HG03039 (cell line): ENCODE results near the gene NCBP1.
A peak's percentile ranks its signal among the peaks of the same experiment; 100 is the strongest.
"Not testable (repeated sequence)": the region's sequence is repeated elsewhere in the genome, so short reads cannot be mapped to it uniquely, and the experiment has no call there.

Experiments used
- ATAC-seq: cut with Tn5 transposase; IDR thresholded peaks from one replicate; pipeline ENCODE4 v1.9.1; 2021; ENCODE audit warnings: mild to moderate bottlenecking, moderate library complexity; ENCODE audit not compliant: unreplicated experiment

The NCBP1 gene

DNA sequence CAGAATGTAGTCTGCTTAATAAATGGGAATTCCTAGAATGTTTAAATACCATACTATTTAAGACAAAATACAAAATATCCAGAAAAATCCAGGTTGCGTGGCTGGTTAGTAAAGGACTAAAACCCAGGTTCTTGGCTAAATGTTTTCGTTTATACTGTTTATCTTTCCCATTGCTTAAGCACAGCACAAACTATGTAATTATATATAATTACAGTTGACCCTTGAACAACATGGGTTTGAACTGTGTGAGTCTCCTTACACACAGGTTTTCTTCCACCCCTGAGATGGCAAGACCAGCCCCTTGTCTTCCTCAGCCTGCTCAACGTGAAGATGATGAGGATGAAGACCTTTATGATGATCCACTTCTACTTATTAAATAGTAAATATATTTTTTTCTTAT is 38.8 kb downstream of the NCBP1 start:
- no peak for ATAC-seq

DNA sequence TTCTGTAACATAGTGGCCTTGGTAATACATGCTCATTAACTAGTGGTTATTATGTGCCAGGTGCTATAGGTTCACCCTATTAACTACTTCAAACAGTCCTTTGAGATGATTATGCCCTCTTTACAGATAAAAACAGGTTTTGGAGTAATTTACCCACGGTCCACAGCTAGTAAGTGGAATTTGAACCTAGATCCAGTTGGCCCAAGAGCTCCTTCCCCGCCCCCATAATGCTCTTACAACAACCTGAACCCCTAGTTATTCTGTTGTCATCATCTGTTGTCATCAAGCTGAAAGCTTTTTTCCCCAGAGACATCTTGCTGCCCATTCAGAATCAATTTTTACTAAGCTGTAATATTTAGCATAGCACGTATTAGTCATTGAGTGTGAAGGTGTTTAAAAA is 40.3 kb downstream of the NCBP1 start:
- no peak for ATAC-seq

DNA sequence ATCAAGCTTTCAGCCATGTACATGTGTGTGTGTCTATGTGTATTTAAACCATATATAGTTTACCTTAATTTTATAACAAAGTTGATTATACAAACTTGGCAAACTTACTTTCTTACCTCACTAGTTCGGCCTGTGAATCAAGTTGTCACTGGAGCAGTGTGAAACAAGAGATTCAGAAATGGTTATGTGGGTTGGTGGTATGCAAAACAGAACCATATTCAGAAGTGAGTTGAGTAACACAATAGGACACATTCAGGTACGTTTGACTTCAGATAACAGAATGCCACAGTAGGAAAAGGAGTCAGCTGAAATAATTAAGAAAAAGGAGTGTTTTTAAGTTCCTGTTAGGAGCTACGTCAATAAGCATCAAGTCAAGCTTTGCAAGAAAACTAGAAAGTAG is 42.0 kb downstream of the NCBP1 start:
- ATAC-seq, result peak; percentile 70

DNA sequence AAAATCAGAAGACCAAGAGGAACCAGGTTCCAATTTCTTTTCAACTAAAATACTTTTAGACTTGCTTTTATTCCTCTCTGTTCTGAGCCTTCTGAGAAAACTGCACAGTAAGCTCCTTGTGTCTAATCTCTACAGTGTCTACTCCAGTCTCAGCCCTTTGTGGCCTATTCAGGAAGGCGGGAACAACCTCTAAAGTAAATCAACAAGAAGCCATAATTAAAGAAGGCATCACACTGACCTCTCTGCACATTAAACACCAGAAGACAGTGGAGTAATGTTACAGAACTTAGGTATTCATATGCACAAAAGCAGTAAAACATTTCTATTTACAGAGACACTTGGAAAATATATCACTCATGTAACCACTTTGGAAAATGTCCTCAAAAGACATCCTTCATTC is 48.6 kb downstream of the NCBP1 start:
- no peak for ATAC-seq

DNA sequence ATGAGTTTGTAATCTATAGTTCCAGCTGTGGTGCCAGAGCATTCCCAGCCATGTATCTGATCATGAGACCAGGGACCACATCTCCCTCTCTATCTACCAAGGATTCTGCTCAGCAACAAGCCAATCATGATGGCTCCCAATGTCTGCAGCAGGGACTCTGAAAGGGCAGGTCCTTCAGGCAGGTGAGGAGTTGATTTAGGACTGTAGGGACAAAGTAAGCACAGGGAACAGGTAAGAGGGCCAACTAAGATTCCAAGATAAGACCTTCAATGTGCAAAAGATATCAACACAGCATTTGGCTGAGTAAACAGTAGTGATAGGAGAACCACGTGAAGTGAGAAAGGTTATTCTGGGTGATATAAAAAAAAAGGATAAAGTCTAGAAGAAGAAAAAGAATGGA is 55.0 kb downstream of the NCBP1 start:
- ATAC-seq, result no peak

DNA sequence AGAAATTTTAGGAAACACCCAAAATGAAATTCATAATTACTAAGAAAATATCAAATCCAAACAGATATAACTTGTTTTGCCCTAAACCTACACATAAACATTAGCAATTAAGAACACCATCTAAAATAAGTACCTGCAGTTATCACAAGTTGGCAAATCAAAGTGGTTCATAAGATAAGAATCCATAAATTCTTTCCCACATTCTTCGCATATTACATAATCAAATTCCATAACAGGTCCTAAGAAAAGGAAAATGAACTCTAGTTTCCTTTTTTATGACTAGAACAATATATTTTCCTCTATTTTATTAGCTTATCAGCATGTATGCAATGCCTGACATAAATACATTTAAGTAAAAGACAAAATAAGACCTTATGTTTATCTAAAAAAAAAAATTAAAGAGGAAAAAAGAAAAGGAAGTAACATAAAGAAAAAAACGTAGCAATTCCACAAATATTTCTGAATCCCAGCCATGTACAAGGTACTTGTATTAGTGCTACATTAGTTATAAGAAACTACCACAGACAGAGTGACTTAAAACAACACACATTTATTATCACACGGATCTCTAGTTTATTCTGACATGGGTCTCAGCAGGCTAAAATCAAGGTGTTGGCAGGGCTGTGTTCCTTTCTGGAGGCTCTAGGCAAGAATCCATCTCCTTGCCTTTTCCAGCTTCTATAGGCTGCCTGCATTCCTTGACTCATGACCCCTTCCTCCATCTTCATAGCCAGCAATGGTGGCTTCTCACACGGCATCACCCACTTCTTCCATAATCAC is 56.0 kb downstream of the NCBP1 start:
- ATAC-seq, result no peak

DNA sequence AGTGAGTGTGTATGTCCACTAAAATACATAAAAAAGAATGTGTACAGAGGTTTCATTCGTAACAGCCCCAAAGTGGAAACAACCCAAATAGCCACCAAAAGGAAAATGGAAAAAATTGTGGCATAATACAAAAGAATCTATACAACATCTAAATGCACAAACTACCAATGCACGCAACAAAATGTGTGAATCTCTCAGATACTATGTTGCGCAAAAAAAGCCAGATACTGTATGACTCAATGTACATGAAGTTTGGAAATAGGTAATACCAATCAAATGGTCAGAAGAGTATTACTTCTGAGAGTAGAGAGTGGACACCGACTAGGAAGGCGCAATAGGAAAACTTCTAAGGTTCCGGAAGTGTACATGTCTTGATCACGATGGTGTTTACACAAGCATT is 61.1 kb downstream of the NCBP1 start:
- no peak for ATAC-seq

DNA sequence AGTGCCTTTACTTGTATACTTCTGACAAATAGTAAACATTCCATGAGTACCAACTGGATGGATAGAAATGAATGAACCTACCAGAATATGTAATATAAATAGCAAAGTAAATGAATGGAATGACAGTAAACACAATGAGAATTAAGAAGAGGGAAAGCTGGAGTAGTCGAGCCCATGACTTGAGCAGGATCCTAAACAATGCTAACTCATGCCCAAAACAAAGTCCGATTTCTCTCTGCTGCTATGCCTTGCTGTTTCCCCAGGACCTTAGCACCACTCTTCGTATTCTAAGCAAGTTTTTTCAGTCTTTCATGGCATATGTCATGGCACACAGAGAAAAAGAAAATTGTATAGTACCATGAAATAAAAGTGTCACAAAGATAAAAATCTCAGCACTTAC is 61.8 kb downstream of the NCBP1 start:
- no peak for ATAC-seq

DNA sequence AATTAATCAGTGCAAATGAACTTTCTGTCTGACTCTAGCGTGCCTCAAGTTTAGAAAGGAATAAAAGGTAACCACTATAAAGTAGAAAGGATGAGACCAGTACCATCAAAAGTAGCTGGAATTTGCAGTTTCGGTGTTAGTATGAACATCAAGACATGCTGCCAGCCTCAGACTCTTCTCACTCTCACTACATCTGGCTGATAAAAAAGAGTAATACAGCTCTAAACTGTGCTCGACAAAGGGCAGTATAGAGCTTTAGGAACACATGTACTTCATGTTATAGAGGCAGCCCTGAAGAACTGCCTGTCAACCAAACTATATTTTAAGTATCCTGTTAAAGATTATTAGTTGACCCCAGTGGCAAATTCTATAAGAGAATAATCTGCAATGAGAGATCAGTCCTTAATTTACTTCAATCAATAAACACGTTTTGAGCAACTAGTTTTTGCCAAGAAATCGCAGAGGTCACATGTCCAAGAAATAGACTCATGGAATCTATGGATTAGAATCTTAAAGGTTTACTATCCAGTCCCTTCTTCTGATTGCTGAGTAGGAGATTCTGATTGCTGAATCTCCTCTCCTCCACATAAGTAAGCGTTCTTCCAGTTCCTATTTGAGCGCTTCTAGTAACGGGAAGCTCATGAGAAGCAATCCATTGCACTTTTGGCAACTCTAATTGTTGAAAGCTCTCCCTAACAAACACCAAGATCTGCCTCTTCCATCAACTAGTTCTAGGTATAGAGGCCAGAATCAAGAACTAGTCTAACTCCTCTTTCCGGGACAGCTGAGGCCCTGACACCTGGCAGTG is 62.6 kb downstream of the NCBP1 start:
- ATAC-seq, result no peak

DNA sequence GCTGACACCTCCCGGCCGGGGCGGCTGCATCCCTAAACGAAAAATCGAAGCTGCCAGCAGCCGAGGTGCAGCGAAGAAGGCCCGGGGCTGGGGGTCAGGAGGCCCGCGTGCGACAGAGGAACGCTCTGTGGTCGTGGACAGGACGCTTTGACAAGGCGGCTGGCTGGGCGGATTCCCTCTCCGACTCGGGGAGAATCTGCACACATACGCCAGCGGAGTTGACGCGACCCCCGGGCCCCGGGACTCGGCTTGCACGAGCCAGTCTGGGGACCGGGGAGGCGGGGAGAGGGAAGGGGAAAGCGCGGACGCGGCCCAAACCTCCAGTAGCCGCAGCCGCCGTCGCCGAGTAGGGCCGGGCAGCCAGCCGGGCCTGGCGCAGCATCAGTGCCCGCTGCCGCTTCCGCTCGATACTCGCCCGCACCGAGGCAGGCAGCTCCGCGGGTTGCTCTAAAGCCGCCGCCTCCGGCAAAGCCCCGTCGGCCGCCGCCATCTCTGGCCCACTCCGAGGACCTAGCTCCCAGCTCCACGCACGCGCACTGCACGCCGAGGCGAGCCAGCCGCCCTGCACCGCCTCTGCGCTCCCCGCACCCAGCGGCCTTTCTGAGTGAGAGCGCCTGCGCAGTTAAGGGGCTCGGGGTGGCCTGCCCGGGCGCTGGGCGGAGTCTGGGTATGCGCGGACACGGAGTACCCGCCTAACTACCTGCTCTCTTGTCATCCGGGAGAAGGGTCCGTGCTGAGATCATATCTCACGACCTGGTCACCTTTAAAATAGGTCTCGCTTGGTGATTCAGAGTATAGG is 63.4 kb downstream of the NCBP1 start, which contains the start of gene XPA:
TSS of gene XPA (minus strand) at position 538 of the 799 bp plus-strand sequence. CDS start at position 490, 48 bp downstream.
- ATAC-seq, result peak; percentile 95

DNA sequence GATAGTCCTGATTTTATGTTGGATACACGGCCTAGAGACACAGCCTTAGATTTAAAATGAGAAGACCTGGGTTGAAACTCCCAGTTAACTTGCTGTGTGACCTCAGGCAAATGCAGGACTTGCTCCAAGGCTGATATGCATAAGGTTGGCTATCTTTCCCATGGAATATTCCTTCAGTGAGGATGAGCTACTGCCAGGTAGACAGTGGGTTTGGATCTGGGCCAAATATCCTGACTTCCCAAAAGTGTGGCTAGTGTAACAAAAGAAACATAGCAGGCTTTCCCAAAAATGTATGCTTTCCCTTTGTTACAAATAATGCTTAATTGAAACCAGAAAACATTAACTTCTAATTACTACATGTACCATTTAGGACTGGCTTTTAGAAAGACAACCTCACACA is 64.2 kb downstream of the NCBP1 start:
- no peak for ATAC-seq

DNA sequence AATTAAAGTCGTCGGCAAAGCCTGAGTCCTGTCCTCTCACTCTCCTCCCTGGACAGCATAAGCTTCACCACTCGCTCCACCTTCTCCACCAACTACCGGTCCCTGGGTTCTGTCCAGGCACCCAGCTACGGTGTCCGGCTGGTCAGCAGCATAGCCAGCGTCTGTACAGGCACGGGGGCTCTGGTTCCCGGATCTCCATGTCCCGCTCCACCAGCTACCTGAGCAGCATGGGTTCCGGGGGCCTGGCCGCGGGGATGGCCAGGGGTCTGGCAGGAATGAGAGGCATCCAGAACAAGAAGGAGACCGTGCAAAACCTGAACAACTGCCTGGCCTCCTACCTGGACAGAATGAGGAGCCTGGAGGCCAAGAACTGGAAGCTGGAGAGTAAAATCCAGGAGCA is 65.2 kb downstream of the NCBP1 start:
- ATAC-seq, result no peak

DNA sequence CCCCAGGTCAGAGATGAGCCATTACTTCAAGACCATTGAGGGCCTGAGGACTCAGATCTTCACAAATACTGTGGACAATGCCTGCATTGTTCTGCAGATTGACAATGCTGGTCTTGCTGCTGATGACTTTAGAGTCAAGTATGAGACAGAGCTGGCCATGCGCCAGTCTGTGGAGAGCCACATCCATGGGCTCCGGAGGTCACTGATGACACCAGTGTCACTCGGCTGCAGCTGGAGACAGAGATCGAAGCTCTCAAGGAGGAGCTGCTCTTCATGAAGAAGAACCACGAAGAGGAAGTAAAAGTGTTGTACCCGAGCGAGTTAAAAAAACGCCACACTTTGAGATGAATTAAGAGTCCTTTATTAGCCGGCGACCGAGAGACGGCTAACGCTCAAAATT is 65.7 kb downstream of the NCBP1 start:
- ATAC-seq, result not testable (repeated sequence)

DNA sequence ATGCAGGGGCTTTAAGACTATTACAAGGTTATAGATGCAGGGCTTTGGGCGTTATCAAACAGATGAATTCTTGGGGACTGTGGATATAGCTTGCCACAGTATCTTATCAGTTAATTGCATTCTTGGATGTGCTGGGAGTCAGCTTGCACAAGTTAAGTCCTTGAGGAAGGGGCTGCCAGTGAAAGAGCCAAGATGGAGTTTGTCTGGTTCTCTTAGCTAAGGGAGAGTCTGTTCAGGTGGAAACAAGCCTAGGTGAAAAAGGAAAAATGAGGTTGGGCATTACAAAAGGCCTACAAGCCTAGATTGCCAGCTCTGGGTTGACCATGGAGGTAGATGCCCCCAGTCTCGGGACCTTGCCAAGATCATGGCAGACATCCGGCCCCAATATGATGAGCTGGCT is 66.2 kb downstream of the NCBP1 start:
- not testable (repeated sequence) for ATAC-seq

DNA sequence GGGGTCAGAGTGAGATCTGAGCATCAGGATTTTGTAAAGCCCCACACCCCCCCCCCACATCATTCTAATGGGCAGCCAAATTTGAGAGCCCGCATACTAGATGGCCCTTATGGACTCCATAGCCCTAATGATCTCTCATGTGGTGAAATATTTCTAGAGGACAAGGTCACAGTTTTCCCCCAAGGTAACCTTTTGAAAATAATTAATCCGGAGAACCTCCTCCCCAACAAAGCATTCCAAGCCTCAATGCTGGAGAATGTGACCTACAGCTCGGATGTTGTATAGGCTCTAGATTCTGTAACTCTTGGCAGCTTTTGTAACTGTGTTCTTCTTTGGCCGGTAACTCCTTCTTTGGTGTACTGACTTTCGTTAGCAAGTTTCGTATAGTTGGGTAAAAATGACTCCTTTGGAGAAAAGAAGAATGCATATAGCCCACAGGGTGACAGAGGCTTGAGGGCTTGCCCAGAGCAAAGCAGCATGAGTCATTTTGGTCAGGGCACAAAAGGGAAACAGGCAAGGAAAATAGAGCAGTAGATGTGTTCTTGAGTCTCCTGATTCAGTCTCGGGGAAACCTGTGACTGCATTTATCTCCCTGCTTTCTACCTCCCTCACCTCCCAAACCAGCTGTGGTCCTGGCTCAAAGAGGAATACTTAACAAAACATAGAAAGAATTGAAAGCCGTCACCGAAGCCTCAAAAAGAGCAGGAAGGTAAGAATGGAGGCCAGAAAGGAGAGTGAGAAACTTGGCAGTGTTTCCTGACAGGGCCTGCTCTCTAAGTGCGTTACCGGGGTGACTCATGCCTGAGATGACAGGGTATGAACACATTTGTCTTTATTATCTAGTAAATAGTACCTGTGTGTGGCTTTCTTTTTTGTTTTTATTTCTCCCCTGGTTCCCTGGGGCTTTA is 70.1 kb downstream of the NCBP1 start:
- ATAC-seq, result no peak

DNA sequence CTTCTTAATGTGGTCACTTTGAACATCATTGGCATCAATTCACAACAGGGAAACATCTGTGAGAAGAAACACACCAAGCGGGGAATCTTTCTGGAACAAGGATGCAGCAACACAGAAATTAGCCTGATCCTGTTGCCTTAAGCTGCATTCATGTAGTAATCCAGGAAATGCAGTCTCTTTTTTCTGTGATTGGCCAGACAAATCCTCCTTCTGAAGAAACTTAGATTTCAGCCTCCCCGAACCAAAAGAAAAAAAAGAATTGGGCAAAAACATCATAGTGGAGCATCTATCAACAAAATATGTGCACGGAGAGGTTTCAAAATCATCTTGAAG is 70.7 kb downstream of the NCBP1 start:
- no peak for ATAC-seq

DNA sequence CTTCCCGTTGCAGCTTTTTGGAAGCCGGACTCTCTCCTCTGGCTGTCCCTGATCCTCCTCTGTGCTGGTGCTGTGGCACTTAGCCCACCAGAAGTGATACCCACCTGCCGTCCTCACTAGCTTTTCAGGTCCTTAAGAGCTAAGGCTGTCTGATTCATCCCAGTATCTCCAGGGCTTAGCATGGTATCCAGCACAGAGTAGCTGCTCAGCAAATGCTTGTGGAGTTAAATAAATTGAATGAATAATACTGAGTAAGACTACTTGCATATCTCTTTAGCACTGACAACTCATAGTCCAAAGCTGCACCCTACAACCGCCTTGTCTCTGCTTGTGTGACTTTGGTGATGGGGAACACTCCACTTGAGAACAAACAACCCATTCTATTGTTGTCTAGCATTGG is 71.2 kb downstream of the NCBP1 start:
- no peak for ATAC-seq

DNA sequence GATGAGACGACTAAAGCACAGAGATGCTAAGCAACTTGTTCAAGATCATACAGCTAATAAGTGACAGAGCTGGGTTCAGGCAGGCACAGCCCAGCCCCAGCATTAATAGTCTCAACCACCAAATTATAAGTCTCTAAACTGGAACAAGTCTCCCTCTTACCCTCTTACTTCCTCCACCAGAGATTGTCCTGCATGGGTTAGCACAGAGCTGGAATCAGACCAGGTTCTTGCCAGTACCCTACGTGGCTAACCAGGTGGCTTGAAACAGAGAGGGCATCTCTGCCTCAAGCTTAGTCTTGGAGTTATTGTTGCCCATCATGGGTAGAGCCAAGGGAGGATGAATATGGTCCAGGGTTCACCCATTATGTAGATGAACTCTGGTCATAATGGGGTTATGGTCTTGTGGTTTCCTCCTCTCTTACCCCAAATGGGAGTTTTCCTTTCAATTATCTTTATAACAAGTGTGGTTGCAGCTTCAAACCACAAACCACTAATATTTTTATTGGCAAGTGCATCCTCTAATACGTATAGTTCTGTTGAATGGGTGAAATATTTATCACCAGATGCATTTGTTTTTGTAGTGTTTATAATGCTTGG is 71.8 kb downstream of the NCBP1 start:
- no peak for ATAC-seq

DNA sequence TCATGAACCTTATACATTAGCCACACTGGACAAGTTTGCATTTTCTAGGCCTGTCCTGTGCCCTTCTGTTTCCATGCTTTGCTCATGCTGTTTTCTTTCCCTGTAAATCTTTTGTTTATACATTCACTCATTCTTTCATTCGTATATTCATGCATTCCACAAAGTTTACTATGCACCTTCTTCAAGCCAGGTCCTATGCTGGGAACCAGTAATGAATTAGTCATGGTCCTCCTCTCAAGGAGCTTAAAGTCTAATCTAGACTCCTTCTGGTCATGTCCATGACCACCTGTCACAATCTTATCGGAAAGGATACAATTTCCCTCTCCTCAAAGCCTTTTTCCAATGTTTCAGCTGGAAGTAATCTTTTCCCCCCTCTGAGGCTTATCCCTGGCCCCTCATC is 72.6 kb downstream of the NCBP1 start:
- ATAC-seq, result no peak
